GM13976 (cell line): ENCODE measurements around the gene PSD4.

Experiments
- DNase-seq: peaks from one replicate; pipeline ENCODE4 v3.0.0; 2012; ENCODE audit warnings: low spot score
- in situ Hi-C: fragments of 300-500 bp; cut with MboI; formaldehyde crosslinking; loops from one replicate; pipeline ENCODE4 v1.12.0; 2022; ENCODE audit warnings: low sequenced_read_pairs, mixed read lengths, inconsistent platforms; ENCODE audit not compliant: unreplicated experiment
- TF ChIP-seq, protein P1 (sequence below): IDR thresholded peaks from 2 replicates; pipeline ENCODE4 v1.5.1; 2012; ENCODE audit warnings: borderline replicate concordance, mild to moderate bottlenecking; ENCODE audit not compliant: insufficient read depth; ENCODE audit errors: extremely low read depth, missing control alignments, control extremely low read depth

PSD4 gene

DNA sequence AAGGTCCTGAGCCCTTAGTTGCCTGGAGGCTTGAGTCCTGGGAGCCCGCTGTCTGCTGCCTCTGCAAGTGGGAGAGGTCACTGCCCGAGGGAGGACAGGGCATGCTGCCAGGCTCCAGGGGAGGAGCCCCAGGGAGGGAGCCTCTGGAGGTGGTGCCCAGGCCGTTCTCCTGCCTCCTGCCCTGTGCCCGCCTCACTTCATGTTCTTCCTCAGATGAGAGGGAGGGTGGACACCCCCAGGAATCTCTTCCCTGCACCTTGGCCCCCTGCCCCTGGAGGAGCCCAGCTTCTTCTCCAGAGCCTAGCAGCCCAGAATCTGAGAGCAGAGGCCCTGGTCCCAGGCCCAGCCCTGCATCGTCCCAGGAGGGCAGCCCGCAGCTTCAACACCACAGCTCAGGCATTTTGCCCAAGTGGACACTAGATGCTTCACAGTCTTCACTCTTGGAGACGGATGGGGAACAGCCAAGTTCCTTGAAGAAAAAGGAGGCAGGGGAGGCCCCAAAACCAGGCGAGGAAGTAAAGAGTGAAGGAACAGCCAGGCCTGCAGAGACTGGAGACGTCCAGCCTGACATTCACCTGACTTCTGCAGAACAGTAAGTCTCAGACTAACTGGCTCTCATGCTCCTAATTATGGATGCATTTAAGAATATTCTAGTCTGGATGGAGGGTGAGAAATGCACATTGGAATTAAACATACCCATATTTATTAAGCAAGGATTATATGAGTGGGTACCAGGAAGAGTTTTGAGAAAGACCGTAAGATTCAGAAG is 12.1 kb downstream of the PSD4 start:
- DNase-seq = no peak
- TF ChIP-seq, protein P1, sequence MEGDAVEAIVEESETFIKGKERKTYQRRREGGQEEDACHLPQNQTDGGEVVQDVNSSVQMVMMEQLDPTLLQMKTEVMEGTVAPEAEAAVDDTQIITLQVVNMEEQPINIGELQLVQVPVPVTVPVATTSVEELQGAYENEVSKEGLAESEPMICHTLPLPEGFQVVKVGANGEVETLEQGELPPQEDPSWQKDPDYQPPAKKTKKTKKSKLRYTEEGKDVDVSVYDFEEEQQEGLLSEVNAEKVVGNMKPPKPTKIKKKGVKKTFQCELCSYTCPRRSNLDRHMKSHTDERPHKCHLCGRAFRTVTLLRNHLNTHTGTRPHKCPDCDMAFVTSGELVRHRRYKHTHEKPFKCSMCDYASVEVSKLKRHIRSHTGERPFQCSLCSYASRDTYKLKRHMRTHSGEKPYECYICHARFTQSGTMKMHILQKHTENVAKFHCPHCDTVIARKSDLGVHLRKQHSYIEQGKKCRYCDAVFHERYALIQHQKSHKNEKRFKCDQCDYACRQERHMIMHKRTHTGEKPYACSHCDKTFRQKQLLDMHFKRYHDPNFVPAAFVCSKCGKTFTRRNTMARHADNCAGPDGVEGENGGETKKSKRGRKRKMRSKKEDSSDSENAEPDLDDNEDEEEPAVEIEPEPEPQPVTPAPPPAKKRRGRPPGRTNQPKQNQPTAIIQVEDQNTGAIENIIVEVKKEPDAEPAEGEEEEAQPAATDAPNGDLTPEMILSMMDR = no peak
- in situ Hi-C loops = no loop called here

DNA sequence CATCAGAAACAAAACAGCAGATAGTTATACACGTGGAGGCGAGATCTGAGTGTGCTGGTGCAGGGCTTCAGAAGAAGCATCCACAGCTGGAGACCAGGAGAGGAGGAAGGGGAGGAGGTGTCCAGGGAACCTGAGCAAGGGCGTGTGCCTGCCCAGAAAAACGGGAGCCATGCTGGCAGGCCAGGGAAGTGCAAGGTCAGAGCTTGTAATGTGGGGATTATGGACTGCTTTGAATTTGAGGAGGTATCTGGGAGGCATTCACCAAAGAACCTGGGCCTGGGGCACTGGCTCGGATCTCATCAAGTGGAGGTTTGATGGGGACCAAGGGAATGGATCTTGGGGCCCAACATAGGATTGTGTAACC is 12.6 kb downstream of the PSD4 start:
- TF ChIP-seq, protein P1 = no peak
- DNase-seq = no peak
- in situ Hi-C loops = no loop called here

DNA sequence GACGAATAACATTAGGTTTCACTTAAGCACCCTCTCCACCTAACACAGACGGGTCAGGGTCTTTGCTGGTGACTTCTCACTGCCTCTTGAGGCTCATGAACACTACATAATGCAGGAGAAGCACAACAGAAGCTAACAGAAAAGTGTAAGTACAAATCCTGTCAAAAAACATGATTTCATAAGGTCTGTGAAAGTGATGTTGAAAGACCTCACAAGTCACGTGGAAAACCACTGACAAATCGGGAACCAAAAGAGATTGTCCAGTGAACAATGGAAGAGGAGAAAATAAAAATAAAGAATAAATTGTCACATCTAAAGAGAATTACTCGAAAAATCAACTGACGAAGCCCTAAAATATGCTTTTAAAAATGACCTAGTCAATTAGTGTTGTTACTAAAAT is 14.0 kb downstream of the PSD4 start:
- in situ Hi-C loops = no loop called here
- no peak for DNase-seq

DNA sequence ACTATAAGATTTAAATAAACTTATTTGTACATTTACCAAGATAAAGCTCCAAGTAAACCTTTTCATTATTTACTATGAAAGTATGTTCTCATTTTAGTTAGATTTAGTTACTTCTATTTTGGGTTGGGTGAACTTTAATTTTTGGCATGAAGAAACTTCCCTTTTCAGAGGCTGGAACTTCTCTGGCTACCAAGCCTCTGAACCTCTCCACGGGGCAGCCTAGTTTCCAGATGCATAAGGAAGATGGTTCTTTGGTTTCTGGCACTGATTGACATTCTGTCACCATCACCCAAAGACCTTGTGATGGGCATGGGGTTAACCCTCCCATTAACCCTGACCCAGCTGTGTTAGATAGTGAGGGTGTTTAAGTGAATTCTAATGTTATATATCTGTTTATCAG is 17.1 kb downstream of the PSD4 start:
- in situ Hi-C loops = no loop called here
- no peak for DNase-seq
- TF ChIP-seq, protein P1 = no peak

More for the DNA sequence above, 14.0 kb downstream of the PSD4 start:
- TF ChIP-seq, protein P1 = no peak

DNA sequence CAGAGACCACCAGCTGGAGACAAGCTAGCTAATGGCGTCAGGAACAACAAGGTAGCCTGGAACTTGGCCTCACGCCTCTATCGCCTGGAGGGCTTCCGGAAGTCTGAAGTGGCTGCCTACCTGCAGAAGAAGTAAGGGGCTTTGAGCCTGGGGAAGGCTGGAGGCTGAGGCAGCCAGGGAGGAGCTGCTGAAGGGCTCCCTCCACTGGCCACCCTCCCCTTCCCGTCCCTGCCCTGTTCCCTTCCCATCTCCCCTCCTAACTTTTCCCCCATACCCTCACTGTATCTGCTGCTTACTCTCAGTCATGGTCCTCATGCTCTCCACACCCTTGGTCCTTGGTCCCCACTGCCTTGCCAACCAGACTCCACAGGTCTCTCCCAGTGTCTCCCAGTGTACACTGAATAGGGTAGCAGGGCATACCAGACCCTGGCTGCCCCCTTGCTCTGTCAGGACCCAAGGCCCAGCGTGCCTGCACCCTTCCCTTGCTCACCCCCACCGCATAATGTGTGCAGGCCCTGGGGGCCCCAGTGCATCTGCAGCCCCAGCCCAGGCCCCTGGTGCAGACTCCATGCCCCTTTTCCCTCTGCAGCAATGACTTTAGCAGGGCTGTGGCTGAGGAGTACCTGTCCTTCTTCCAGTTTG is 18.8 kb downstream of the PSD4 start:
- no peak for DNase-seq
- in situ Hi-C loops = no loop called here
- TF ChIP-seq, protein P1 = no peak

DNA sequence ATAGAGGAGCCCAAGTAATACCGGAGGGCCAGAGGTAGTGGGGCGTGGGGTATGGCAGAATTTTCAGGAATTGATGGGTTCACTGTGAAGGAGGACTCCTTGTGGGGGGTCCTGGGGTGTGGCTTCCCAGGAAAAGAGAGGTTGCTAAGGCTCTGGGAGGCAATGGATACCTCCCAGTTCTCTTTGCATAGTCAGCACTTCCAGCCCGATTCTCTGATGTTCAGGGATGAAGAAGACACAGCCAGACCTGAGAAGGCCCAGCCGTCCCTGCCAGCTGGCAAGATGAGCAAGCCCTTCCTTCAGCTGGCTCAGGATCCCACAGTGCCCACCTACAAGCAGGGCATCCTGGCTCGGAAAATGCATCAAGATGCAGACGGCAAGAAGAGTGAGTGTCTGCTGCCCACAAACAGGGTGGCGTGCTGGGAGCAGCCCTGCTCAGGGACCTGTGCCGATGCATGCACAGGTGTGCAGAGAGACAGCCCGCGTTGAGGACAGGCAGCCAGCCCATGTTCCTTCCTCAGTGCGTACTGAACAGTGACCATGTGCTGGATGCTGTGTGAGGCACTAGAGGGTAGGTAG is 22.2 kb downstream of the PSD4 start:
- no peak for DNase-seq
- in situ Hi-C loops = no loop called here
- TF ChIP-seq, protein P1 = no peak
